ENCODE measurements around the gene TES. TPM values are rescaled to one million over a fixed set of nuclear protein-coding genes. Genes with fewer than 3 reads are reported as not detected.

TES gene
- total RNA-seq, 1 donor from 2014 or later: 82.8 TPM

DNA sequence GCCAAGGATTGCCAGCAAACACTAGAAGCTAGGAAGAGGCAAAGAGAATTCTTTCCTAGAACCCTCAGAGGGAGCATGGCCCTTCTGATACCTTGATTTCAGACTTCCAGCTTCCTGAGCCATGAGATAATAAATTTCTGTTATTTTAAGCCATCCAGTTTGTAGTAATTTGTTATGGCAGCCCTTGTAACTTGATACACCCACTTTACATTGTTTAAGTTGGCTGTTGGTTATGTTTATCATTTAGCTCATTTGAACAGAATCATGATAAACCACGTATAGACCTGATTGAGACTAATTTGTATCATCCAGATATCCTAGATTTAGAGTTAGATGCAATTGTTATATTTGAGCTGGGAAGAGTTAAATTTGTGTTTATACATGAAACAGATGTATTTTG lies 9.4 kb upstream of the TES start:
- no peaks in the 10 kb centered on the region for H3K9me3 Mint-ChIP-seq
- intact Hi-C loops (cut with micrococcal nuclease): loop anchor here (2.0 kb wide), 1 partner anchor 16 kb away; no protein-coding TSS in a partner anchor
- no peaks in the 10 kb centered on the region for H3K4me1 Mint-ChIP-seq
- H3K36me3 Mint-ChIP-seq (ENCODE audit: low read depth): no peaks in the 10 kb centered on the region
- H3K27me3 Mint-ChIP-seq: no peaks in the 10 kb centered on the region
- no peak for ATAC-seq (ENCODE audit: low read depth)
- CTCF ChIA-PET: interaction anchor here (1.0 to 4.6 kb wide), 2 partner anchors 21 to 35 kb away, joined by 8 to 21 read pairs; no protein-coding TSS in a partner anchor
- no peak overlapping the region for H3K27ac Mint-ChIP-seq
- H3K4me3 Mint-ChIP-seq: no peak overlapping the region
- TF ChIP-seq, protein P1, sequence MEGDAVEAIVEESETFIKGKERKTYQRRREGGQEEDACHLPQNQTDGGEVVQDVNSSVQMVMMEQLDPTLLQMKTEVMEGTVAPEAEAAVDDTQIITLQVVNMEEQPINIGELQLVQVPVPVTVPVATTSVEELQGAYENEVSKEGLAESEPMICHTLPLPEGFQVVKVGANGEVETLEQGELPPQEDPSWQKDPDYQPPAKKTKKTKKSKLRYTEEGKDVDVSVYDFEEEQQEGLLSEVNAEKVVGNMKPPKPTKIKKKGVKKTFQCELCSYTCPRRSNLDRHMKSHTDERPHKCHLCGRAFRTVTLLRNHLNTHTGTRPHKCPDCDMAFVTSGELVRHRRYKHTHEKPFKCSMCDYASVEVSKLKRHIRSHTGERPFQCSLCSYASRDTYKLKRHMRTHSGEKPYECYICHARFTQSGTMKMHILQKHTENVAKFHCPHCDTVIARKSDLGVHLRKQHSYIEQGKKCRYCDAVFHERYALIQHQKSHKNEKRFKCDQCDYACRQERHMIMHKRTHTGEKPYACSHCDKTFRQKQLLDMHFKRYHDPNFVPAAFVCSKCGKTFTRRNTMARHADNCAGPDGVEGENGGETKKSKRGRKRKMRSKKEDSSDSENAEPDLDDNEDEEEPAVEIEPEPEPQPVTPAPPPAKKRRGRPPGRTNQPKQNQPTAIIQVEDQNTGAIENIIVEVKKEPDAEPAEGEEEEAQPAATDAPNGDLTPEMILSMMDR (IDR thresholded peaks at IDR 0.05): no peak
- POLR2A ChIA-PET: interaction anchor here (2.9 kb wide), 1 partner anchor 10 kb away, joined by 10 read pairs; the partner anchor contains the start of gene TES
- DNase-seq: no peak

DNA sequence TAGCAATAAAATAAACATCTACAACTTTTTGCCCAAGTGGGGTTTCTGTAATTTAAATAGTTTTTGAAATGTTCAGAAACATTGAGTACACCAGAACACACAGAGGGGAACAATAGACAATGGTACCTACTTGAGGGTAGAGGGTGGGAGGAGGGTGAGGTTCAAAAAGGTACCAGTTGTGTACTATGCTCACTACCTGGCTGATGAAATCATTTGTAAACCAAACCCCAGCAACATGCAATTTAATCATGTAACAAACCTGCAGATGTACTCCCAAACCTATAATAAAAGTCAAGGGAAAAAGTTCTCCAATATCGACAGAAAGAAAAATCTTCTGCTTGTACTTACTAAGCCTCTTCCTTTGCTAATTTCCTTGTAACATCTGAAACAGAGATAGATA lies 4.2 kb upstream of the TES start:
- intact Hi-C loops (cut with micrococcal nuclease): no loop called here
- POLR2A ChIA-PET: no interaction called here
- TF ChIP-seq, protein P1 (IDR thresholded peaks at IDR 0.05): no peak
- Mint-ChIP-seq H3K36me3 (ENCODE audit: low read depth) (peaks cover 5% of the 10 kb centered on the region), H3K9me3 (no peaks in the 10 kb centered on the region), H3K27me3 (no peaks in the 10 kb centered on the region), H3K4me3 (no peak overlapping the region), H3K4me1 (peaks cover 4% of the 10 kb centered on the region), H3K27ac (no peak overlapping the region)
- CTCF ChIA-PET: no interaction called here
- ATAC-seq (ENCODE audit: low read depth) (no peak), DNase-seq (no peak)

DNA sequence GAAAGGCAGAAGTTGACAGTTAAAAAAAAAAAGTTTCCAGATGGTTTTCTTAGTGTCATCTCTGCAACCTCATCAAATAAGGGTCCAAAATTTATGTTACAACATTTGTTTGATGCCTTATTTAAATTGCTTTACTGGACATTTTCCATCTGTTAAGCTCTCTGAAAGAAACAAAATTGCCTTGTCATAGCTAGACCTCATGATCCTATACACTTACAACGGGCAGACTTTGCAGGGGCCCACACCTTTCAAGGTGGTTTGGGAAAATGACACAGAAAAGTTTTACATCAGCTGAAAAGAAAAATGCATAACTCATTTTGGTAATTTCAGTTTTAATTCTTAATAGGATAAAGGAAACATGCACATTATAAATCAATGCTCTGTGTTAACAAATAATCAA lies 1.4 kb upstream of the TES start:
- peaks cover 13% of the 10 kb centered on the region for H3K36me3 Mint-ChIP-seq (ENCODE audit: low read depth)
- no peaks in the 10 kb centered on the region for H3K9me3 Mint-ChIP-seq
- H3K27ac Mint-ChIP-seq: no peak overlapping the region
- POLR2A ChIA-PET: no interaction called here
- CTCF ChIA-PET: interaction anchor here (0.8 kb wide), 1 partner anchor 27 kb away, joined by 3 read pairs; no protein-coding TSS in a partner anchor
- TF ChIP-seq, protein P1 (IDR thresholded peaks at IDR 0.05): no peak
- no peak overlapping the region for H3K4me3 Mint-ChIP-seq
- no peak for DNase-seq
- no peak for ATAC-seq (ENCODE audit: low read depth)
- H3K27me3 Mint-ChIP-seq: no peaks in the 10 kb centered on the region
- intact Hi-C loops (cut with micrococcal nuclease): no loop called here
- H3K4me1 Mint-ChIP-seq: peaks cover 30% of the 10 kb centered on the region

DNA sequence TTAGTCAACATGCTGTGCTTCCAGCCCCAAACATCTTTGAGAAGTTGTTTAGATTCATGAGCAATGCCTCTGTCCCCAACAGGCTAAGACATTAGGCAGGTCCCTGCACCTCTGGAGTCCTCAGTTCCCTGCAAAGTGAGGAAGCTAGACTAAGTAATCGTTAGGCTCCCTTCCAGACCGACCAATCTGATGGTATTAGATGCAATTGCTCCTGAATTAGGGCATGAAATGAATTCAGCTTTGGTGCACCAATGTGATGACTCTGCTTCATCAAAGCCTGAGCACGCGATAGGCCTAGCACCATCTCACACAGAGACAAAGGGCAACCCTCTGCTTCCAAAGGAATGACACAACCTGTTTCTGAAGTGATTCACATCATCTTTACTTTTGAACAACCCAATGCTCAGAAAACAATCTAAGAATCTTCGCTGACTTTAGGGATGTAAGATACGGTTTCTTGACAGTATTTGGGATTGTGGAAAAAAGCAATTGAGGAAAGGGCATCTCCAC lies 723 bp upstream of the TES start:
- H3K4me3 Mint-ChIP-seq: peak overlapping the region; percentile 94
- no peaks in the 10 kb centered on the region for H3K9me3 Mint-ChIP-seq
- no peaks in the 10 kb centered on the region for H3K27me3 Mint-ChIP-seq
- DNase-seq (no peak), ATAC-seq (ENCODE audit: low read depth) (no peak)
- intact Hi-C loops (cut with micrococcal nuclease): loop anchor here (1.0 to 5.0 kb wide), 5 partner anchors 21 to 1287 kb away; partner anchors contain the start of gene MDFIC
- no peak overlapping the region for H3K27ac Mint-ChIP-seq
- POLR2A ChIA-PET: interaction anchor here (0.8 to 2.9 kb wide), 13 partner anchors 8 to 381 kb away, joined by 3 to 34 read pairs (median 9); no protein-coding TSS in a partner anchor
- CTCF ChIA-PET: interaction anchor here (1.5 to 2.3 kb wide), 5 partner anchors 15 to 43 kb away, joined by 4 to 7 read pairs (median 7); no protein-coding TSS in a partner anchor
- peaks cover 37% of the 10 kb centered on the region for H3K4me1 Mint-ChIP-seq
- H3K36me3 Mint-ChIP-seq (ENCODE audit: low read depth): peaks cover 17% of the 10 kb centered on the region
- TF ChIP-seq, protein P1 (IDR thresholded peaks at IDR 0.05): no peak
